GM18508 (cell line): ENCODE measurements around the gene PLEKHG3.

Source experiments
- ATAC-seq: cut with Tn5 transposase; IDR thresholded peaks from one replicate; pipeline ENCODE4 v1.9.1; 2021; ENCODE audit warnings: moderate number of reproducible peaks; ENCODE audit not compliant: insufficient read depth, unreplicated experiment

The PLEKHG3 gene

DNA sequence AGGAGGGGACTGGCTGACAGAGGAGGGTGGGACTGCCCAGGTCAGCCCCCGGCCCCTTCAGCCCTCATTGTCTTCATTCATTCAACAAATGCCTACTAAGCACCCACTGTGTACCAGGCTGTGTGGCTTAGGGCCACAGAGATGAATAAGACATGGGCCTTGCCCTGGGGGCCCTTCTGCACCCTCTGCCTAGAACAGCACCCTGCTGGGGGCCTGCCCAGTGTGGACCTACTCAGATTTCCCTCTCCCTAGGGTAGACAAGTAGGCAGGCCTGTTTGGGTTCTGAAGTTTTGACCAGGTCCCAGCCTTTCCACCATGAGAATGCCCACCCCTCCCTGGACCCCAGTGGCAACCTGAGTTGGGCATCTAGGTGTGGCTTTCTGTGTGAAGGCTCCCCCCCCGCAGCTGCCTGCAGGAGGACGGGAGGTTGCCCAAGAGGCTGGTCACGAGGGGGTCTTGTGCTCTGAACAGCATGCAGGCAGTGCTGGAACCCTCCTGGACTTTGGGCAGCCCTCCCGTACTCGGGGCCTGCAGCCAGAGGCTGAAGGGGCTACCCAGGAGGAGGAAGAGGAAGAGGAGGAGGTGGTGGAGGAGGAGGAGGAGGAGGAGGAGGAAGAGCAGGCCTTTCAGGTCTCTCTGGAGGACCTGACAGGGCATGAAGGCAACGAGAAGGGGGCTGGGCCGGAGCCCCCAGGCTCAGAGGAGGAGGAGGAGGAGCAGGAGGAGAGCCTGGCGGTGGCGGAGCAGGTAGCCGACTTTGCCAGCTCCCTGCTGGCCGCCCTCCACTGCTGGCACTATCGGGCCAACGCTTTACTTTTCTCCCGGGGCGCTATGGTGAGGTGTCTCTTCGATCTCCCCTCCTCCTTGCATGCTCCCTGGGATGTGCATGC, 33.4 kb downstream of the PLEKHG3 start:
- ATAC-seq, result no peak

DNA sequence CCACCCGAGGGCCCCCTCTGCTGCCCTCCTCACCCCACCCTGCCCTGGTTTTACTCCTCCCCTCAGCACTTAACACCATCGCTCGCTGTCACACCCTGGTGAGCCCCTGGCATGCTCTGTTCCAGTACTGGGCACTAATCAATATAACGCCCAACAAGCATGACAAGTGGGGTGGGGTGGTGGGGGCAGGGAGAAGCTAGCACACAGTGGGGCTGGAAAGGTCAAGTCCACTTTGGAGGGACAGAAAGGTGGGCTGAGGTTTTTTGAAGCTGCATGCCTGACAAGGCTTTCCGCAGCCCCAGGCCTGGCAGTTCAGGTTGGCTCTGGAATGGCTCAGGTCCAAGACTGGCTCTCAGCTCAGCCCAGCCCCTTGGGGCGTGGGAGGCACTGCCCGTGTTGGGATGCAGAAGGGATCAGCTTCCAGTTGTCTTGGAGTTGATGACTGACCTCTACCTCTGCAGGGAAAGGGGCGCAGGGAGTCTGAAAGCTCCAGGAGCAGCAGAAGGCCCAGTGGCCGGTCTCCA, 34.1 kb downstream of the PLEKHG3 start:
- ATAC-seq, result no peak

DNA sequence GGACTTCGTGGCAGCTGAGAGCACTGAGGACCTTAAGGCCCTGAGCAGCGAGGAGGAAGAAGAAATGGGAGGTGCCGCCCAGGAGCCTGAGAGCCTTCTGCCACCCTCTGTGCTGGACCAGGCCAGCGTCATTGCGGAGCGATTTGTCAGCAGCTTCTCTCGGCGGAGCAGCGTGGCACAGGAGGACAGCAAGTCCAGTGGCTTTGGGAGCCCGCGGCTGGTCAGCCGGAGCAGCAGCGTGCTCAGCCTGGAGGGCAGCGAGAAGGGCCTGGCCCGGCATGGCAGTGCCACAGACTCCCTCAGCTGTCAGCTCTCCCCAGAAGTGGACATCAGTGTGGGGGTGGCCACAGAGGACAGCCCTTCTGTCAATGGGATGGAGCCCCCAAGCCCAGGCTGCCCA, 37.0 kb downstream of the PLEKHG3 start:
- ATAC-seq, result no peak

DNA sequence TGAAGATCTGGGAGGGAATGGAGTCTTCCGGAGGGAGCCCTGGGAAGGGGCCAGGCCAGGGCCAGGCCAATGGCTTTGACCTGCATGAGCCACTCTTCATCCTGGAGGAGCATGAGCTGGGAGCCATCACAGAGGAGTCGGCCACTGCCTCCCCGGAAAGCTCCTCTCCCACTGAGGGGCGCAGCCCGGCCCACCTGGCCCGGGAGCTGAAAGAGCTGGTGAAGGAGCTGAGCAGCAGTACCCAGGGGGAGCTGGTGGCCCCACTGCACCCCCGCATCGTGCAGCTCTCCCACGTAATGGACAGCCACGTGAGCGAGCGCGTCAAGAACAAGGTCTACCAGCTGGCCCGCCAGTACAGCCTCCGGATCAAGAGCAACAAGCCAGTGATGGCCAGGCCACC, 37.7 kb downstream of the PLEKHG3 start:
- no peak for ATAC-seq

DNA sequence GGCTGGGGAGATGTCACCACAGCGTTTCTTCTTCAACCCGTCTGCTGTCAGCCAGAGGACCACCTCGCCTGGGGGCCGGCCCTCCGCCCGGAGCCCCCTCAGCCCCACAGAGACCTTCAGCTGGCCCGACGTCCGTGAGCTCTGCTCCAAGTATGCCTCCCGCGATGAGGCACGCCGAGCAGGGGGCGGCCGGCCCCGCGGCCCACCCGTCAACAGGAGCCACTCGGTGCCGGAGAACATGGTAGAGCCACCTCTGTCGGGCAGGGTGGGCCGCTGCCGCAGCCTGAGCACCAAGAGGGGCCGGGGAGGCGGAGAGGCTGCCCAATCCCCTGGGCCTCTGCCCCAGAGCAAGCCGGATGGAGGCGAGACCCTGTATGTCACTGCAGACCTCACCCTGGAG, 38.8 kb downstream of the PLEKHG3 start:
- ATAC-seq, result no peak

DNA sequence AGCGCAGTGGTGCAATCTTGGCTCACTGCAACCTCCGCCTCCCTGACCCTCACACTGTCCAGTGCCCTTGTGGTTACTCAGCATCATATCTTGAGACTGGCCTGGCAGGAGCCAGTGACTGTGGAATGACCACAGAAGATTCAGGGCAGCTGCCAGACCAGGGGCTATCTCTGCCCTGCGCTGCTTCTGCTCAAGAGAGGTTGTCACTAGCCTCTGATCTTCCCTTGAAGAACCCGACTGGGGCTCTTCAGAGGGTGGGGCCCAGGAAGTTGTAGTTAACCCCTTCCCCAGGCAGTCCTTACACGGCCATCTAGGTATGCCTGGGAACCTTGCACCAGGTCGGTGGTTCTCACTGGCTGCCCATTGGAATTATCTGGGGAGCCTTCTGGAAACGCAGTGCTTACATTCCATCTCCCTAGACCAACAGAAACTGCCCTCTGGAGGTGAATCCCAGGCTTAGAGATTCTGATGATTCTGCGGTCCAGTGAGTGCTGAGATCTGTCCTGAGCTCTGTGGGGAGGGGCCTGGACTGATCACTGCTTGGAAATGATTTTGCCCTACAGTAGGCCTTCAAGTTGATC, 41.4 kb downstream of the PLEKHG3 start:
- ATAC-seq, result no peak

DNA sequence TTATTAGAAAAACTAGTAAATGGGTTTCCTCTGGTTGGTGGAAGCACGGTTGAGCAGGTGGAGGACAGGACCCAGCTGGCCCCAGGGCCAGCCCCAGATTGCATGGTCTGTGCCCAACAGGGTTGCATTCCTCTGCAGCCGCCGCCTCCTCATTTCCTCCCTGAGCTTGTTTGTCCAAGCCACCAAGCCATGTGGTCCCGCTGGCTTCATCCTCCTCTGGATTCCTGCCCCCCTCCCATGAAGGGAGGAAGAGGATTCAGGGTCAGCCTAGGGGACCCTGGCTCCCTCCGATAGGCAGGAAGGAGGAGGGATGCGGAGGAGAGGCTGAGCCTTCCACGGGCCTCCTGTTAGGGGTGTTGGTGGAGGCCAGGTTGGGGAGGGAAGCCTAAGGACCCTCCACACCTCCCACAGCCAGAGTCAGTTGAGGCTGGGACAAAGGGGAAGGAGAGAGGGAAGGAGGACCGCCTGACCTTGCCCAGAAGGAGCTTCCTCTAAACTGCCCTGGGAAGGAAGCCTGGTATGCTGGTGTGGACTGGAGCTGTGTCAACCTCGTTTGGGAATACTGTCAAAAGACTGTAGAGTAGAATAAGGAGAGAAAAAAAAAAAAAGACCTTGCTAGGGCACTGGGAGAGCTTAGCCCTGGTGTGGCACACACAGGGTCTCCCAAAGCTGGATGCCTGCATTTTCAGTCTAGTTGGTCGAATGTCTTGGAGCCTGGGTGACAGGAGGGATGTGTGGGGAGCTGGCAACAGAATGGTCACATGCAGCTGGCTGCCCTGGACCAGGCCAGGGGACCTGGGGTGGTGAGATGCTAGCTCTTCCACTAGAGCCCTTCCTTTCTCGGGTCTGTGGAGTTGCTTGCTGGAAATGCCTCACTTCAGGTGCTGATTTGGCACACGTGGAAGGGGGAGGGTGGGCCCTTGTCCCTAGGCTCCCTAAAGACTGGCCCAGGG, 42.4 kb downstream of the PLEKHG3 start:
- ATAC-seq, result no peak

DNA sequence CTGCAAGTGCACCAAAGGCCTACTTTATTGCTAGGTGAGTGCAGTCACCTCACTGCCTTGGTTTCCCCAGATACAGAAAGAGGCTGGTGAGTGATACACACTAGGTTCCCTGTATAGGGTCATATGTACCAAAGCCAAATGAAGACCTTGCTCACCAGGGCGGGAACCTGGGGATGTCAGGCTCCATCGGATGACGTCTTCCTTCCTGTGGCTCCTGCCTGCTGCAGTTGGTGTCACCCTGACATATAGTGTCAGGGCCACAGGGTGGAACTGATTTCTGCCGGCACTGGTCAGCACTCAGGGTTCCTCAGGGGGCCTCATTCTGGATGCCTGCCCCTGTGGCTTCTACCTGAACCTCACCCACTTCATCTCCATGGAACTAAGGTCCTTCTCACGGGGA, 43.1 kb downstream of the PLEKHG3 start:
- no peak for ATAC-seq

DNA sequence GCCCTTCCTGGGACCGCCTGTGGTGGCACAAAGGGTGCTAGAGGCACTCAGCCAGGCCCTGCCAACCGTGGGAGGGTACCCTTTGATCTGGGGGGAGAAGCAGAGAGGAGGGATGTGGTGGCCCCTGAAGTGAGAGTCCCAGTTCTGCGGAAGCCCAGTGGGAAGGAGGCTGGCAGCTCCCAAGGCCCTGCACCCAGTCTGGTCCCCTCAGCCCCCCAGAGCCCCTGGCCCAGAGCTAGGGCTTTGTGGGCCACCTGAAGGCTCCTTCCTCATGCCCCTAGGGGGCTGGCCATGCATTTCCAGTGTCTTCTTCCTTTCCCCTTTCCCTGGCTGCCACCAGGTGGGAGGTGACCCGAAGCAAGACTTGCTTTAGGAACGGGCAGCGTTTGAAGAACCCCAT, 44.3 kb downstream of the PLEKHG3 start:
- no peak for ATAC-seq

DNA sequence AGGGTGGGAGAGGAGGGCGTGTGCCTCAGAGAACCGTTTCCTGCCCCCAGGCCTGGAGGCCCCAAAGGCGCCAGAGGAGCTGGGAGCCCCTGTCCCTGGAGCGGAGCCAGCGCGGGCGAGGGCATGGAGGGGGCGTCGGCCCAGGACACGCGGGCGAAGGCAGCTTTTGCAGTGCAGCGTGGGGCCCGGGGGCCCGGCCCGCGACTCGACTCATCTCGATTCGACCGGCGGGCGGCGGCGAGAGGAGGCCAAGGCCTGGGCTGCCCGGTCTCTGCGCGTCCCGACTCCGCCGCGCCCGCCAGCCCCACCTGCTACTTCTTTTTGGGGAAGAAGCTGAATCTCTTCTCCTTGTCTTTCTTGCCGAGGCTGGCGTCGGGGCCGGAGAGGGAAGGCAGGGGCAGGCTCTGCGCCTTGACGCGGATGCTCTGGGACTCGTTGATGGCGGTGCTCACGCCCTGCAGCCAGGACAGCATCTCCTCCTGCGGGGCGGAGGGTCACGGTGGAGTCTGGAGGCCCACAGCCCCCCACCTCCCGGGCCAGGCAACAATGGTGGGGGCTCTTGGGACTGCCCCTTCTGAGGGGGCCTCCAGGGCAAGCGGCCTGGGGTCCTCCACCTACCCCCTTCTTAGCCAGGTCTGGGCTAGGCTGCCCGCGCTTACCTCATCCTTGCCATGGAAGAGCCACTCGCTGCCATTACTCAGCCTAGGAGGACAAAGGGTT, 44.9 kb downstream of the PLEKHG3 start:
- ATAC-seq, result no peak

DNA sequence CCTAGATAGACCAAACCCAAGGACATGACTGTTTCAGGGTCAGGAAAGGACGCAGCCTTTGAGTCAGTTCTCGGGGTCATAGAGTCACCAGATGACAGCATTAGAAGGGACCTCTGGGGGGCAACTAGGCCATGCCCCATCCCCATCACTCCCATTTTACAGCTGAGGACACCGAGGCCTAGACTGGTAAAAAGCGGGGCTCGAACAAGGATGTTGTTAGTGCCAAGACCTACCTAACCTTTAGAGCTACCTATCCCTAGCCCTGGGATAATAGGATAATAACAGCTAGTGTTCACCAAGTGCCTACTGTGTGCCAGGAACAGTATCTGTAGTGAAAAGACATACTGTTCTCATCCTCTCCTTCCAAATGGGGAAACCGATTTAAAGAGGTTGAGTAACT, 48.7 kb downstream of the PLEKHG3 start:
- no peak for ATAC-seq

DNA sequence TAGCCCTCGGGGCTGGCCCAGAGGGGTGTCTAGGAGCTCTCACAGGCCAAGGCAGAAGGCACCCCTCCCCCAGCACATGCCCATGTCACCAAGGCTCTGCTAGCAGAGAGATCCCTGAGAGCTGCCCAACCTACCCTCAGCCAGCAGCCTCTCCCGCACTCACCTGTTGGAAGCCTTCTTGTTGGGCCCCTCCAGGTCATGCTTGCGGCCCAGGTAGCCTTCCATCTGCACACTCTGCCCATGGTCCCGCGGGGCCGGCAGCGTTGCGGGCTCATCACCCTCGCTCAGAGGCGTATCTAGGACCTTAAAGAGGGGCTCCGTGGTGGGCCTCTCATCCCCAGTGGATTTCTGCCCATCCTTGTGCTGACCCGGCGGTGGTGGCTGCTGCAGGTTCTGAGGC, 49.1 kb downstream of the PLEKHG3 start:
- no peak for ATAC-seq

DNA sequence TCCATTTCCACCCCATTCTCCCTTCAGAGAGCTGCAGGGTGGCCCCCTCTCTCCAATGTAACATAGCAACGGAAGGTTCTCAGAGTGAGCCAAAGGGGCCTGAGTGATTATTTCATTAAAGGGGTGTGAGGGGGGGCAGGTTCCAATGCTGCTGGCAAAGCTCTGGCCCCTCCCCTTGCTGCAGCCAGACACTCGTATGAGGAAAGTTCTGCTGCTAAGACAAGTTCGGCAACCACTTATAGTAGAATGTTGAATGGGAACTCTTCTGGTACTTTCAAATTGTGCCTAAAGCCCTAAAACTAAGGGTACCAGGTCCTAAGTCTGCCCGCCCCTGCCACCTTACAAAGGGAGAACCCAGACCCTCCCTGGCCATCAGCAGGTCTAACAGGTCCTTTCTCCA, 49.8 kb downstream of the PLEKHG3 start:
- no peak for ATAC-seq

DNA sequence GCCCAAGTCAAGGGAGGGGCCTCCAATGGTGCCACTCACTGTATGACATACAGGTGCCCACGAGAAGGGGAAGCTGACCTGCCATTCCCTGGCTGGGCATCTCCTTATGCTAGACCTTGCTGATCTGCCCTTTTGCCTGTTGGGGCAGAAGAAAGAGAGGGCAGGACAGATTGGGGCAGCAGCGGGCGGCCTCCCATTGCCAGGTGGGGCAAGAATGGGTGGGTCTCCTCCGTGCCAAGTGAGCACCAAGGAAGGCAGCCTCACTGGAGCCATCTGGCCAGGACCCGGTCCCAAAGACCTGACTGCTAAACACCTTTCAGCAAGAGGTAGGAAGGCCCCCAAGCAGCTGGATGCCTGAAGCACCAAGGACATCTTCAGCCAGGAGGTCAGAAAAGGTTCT, 50.5 kb downstream of the PLEKHG3 start:
- ATAC-seq, result no peak

DNA sequence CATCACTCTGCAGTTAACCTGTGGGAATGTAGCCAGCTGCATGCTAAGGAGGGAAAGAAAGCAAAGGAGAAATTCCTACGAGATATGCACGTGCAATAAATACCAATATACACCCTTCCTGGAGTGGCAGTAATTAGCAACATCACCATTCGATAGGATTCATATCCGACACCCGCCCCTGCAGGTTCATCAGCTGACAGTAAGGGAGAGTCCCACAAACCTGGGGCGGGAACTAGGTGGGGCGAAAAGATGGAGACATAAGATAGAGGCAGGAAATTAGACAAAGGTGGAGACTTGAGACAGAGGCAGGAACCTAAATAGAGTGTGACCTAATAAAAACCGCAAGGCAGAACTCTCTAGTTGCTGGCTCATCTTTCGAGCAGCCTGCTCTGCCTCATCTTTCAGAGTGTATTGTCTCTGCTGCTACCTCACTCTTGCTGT, 51.6 kb downstream of the PLEKHG3 start:
- no peak for ATAC-seq

DNA sequence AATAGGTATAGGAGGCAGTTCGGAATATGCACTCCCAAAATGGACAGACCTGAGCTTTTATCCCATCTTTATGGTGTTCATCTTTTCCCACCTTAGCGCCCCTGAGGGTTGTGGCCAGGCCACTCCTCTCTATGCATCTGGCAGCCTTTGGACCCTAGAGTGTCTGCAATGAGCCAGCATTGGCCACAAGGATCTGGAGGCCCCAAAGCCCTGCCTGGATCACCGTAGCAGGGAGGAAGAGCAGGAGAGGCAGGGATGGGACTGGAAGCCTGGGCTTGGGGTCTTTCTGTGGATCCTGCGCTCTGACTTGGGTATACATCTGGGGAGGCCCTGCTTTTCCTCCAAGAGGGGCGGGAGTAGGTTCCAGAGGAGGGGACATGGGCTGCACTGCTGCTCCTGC, 52.5 kb downstream of the PLEKHG3 start:
- ATAC-seq, result no peak

DNA sequence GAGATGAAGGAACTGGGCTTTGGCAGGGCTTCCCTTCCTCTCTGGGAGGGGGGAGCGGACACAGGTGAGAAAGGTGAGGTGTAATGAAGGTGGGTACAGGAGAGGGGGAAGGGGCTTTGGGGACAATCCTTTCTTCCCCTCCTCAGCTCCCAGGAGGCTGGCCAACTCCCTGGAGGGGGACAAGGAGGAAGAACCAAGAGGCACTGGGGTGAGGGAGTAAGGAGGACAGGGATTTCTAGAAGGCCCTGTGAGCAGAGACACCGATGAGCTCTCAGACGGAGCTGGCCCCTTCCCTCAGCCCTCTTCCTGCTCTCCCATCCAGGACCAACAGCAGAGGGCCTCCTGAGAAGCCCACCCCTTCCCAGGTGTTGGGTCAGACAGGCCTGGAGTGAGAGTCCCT, 53.4 kb downstream of the PLEKHG3 start:
- ATAC-seq, result no peak

DNA sequence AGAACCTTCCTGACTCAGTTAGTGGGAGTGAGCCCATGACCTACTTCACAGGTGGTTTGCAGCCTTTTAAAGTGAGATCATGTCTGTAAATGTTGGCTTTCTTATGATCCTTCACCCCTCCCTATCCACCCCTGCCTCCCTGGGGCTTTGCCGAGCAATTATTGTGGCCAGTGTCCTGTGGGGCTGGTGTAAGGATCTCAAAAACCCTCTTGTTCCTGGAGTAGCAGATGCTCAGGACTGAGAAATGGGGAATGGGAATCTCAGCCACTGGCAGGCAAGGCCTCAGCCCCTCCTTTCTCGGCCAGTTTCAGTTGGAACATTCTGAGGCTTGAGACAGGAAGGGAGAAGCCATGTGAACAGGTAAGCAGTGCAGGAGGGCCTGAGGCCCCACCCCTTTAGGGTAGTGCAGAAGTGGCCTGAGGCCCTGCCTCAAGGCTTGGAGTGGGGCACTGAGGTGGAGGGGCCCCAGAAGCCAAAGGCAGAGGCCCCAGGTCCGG, 53.8 kb downstream of the PLEKHG3 start:
- ATAC-seq, result no peak

DNA sequence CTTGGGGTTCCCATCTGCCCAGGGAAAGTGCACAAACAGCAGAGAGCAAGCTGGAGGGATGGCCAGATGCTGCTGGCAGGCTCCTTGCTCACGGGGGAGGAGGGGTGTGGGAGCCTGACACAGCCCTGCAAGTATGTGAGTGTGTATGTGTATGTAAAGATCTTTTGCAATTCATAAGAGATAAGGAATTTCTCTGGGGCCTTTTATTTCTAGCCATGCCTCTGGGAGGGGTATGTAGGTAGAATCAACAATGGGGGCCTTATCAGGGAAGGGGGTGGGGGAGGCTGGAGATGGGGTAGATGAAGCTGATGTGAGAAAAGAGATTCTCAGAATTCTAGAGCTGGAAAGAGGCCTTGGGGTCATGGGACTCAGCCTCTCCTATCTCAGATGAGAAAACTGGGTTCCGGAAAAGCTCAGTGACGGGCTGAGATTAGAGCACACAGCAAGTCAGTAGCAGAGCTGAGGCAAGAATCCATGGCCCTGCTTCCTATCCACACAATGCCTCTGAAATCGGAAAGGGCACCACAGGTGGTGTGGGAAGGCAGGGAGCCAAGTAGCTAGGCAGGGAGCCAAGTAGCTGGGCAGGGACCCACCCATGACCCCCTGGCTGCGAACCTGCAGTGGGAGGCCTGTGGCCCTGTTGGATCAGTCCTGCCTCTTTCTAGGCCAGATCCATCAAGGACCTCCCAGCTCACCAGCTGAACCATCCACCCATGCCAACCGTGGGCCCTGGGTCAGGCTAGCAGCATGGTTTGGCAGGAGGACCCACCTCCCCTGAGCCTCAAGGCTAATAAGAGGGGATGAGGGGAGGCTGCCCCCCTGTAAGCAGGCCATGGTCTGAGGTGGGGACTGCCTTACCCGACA, 54.7 kb downstream of the PLEKHG3 start:
- ATAC-seq, result no peak
